ENCODE measurements around the gene NCBP3.

- TF ChIP-seq POLR2A (IDR thresholded peaks at IDR 0.05) (no peak), EP300 (IDR thresholded peaks at IDR 0.05) (no peak), POLR2AphosphoS5 (IDR thresholded peaks at IDR 0.05) (no peak)
Observed at GRCh38 chr17:3834811-3835210, 11.2 kb downstream of the NCBP3 start.
